Osteoblast (primary cell): ENCODE measurements around the gene LDB3. TPM values are rescaled to one million over a fixed set of nuclear protein-coding genes. Genes with fewer than 3 reads are reported as not detected.

Experiments
- DNase-seq: peaks from one replicate; pipeline ENCODE4 v3.0.0; 2011; ENCODE audit warnings: low spot score, mixed read lengths; ENCODE audit not compliant: insufficient read length; ENCODE audit errors: missing footprints
- H2AFZ ChIP-seq: 2 replicates; pipeline ENCODE4 v1.6.0; 2011; ENCODE audit warnings: mild to moderate bottlenecking, low read length
- H3K27ac ChIP-seq: 2 replicates; pipeline ENCODE4 v1.5.1; 2011; ENCODE audit warnings: mild to moderate bottlenecking, low read depth, low read length, moderate library complexity
- H3K27me3 ChIP-seq: 2 replicates; pipeline ENCODE4 v1.6.0; 2012; ENCODE audit warnings: mild to moderate bottlenecking, control low read depth, inconsistent platforms, low read length, moderate library complexity; ENCODE audit not compliant: insufficient read depth
- H3K36me3 ChIP-seq: 2 replicates; pipeline ENCODE4 v1.5.1; 2011; ENCODE audit warnings: mild to moderate bottlenecking, low read length, control low read depth, moderate library complexity; ENCODE audit not compliant: insufficient read depth
- H3K4me1 ChIP-seq: 2 replicates; pipeline ENCODE4 v1.5.1; 2011; ENCODE audit warnings: mild to moderate bottlenecking, low read length, control low read depth, moderate library complexity; ENCODE audit not compliant: insufficient read depth
- H3K4me2 ChIP-seq: 2 replicates; pipeline ENCODE4 v1.6.0; 2011; ENCODE audit warnings: mild to moderate bottlenecking, low read length; ENCODE audit not compliant: insufficient read depth
- H3K4me3 ChIP-seq: fragments of 200-600 bp; sonication (generic); 3 replicates; pipeline ENCODE4 v1.5.1; 2012; ENCODE audit warnings: mild to moderate bottlenecking, low read length, inconsistent platforms; ENCODE audit not compliant: insufficient read depth
- H3K79me2 ChIP-seq: 2 replicates; pipeline ENCODE4 v1.6.0; 2012; ENCODE audit warnings: mild to moderate bottlenecking, low read length, control low read depth, inconsistent platforms; ENCODE audit not compliant: insufficient read depth
- H3K9me3 ChIP-seq: 2 replicates; pipeline ENCODE4 v1.5.1; 2011; ENCODE audit warnings: low read depth, low read length, control low read depth
- H4K20me1 ChIP-seq: 2 replicates; pipeline ENCODE4 v1.6.0; 2012; ENCODE audit warnings: mild to moderate bottlenecking, low read length, control low read depth; ENCODE audit not compliant: insufficient read depth
- CTCF ChIP-seq: IDR thresholded peaks from 2 replicates; pipeline ENCODE4 v1.5.1; 2011; ENCODE audit warnings: mild to moderate bottlenecking, low read depth, low read length, moderate library complexity; ENCODE audit errors: extremely low read depth
- total RNA-seq: library from RNA; depleted of rRNA; stranded (reverse); fragments of >200 nt; gene quantifications from 2 replicates; pipeline ENCODE4 v1.2.3, GENCODE V29; 2012

Gene LDB3
- total RNA-seq, 1 donor, result under 0.01 TPM

- no peak overlapping the region for H3K27ac ChIP-seq
Measured at GRCh38 chr10:86770412-86770960, 102.2 kb downstream of the LDB3 start.

GRCh38 chr10:86773498-86773897 lies 105.2 kb downstream of the LDB3 start:
- no peak for TF ChIP-seq CTCF
- Histone ChIP-seq H3K36me3 (no peaks in the 10 kb centered on the region), H3K4me1 (peaks cover 6% of the 10 kb centered on the region), H3K9me3 (no peaks in the 10 kb centered on the region), H3K4me3 (no peak overlapping the region), H4K20me1 (peaks cover 45% of the 10 kb centered on the region), H2AFZ (no peak overlapping the region), H3K27ac (no peak overlapping the region), H3K27me3 (no peaks in the 10 kb centered on the region), H3K79me2 (peaks cover 83% of the 10 kb centered on the region), H3K4me2 (no peak overlapping the region)
- DNase-seq, result no peak

More at GRCh38 chr10:86770412-86770960, 102.2 kb downstream of the LDB3 start:
- no peaks in the 10 kb centered on the region for H3K27me3 ChIP-seq
- peaks cover 6% of the 10 kb centered on the region for H3K4me1 ChIP-seq
- H3K4me2 ChIP-seq, result no peak overlapping the region
- H3K36me3 ChIP-seq, result no peaks in the 10 kb centered on the region
- peaks cover 38% of the 10 kb centered on the region for H4K20me1 ChIP-seq
- no peak overlapping the region for H2AFZ ChIP-seq
- no peak overlapping the region for H3K4me3 ChIP-seq
- H3K9me3 ChIP-seq, result no peaks in the 10 kb centered on the region
- TF ChIP-seq CTCF, result no peak
- H3K79me2 ChIP-seq, result peaks cover 83% of the 10 kb centered on the region
- DNase-seq, result peak; percentile 19

DNA sequence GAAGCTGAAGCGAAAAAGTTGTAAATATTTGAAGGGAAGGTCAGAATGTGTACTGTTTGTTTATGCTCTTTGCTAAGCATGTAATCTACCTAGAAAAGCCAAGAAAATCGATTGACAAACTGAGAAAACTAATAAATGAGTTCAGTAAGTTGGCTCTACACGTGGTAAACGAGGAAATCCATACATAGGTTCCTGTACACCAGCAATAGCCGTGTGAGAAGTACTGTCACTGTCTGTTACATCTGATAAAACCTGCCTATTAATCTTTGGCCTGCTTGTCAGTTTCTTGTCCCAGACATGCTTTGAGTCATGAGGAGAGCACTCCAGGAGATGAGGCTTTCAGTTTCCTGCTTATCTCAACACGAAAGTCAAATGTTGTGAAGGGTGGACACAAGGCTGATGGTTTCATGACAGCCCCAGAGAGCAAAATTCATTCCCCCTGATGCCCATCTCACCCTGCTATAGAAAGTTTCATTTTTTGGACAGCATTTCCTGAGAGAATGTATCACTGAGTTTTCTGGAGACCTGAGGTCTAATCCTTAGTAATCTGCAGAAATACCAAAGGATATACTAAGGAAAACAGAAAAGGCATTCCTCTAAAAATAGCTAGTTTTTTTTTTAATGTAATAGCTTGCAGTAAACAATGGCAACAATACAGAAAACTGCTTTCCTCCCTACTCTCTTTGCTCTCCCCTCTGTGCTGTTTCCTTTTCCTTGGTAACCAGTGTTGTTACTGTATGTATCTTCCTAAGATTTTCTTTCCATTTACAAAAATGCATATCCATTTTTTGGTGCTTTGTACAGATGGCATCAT lies 107.0 kb downstream of the LDB3 start:
- Histone ChIP-seq H3K9me3 (no peaks in the 10 kb centered on the region), H3K36me3 (no peaks in the 10 kb centered on the region), H3K4me1 (peaks cover 6% of the 10 kb centered on the region), H3K4me3 (no peak overlapping the region), H2AFZ (no peak overlapping the region), H3K27ac (peak overlapping the region; percentile 26), H4K20me1 (peaks cover 38% of the 10 kb centered on the region), H3K4me2 (peak overlapping the region; percentile 67), H3K79me2 (peaks cover 83% of the 10 kb centered on the region), H3K27me3 (no peaks in the 10 kb centered on the region)
- peak; percentile 52 for DNase-seq
- TF ChIP-seq CTCF, result no peak

DNA sequence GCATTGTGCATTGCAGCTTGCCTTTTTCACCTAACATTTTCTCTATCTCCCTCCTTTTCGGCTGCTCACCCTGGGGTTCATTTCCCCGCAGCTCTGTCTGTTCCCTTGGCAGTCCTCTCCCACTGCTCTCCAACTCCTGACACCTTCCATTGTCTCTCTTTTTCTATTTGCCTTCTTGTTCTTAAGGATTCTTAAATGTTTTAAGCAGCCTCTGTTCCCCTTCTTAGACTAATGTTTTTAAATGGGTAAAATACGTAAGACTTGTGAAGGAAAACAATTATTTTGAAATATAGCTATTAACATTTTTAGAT lies 107.5 kb downstream of the LDB3 start:
- no peak for DNase-seq
- Histone ChIP-seq H2AFZ (no peak overlapping the region), H3K4me3 (no peak overlapping the region), H3K9me3 (no peaks in the 10 kb centered on the region), H3K27me3 (no peaks in the 10 kb centered on the region), H3K4me1 (peaks cover 6% of the 10 kb centered on the region), H4K20me1 (peaks cover 36% of the 10 kb centered on the region), H3K36me3 (no peaks in the 10 kb centered on the region), H3K79me2 (peaks cover 82% of the 10 kb centered on the region), H3K27ac (no peak overlapping the region), H3K4me2 (no peak overlapping the region)
- TF ChIP-seq CTCF, result no peak
